Measurements from ENCODE around the gene SGO2.
A peak's percentile ranks its signal among the peaks of the same experiment; 100 is the strongest.

SGO2 gene, protein sequence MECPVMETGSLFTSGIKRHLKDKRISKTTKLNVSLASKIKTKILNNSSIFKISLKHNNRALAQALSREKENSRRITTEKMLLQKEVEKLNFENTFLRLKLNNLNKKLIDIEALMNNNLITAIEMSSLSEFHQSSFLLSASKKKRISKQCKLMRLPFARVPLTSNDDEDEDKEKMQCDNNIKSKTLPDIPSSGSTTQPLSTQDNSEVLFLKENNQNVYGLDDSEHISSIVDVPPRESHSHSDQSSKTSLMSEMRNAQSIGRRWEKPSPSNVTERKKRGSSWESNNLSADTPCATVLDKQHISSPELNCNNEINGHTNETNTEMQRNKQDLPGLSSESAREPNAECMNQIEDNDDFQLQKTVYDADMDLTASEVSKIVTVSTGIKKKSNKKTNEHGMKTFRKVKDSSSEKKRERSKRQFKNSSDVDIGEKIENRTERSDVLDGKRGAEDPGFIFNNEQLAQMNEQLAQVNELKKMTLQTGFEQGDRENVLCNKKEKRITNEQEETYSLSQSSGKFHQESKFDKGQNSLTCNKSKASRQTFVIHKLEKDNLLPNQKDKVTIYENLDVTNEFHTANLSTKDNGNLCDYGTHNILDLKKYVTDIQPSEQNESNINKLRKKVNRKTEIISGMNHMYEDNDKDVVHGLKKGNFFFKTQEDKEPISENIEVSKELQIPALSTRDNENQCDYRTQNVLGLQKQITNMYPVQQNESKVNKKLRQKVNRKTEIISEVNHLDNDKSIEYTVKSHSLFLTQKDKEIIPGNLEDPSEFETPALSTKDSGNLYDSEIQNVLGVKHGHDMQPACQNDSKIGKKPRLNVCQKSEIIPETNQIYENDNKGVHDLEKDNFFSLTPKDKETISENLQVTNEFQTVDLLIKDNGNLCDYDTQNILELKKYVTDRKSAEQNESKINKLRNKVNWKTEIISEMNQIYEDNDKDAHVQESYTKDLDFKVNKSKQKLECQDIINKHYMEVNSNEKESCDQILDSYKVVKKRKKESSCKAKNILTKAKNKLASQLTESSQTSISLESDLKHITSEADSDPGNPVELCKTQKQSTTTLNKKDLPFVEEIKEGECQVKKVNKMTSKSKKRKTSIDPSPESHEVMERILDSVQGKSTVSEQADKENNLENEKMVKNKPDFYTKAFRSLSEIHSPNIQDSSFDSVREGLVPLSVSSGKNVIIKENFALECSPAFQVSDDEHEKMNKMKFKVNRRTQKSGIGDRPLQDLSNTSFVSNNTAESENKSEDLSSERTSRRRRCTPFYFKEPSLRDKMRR

DNA sequence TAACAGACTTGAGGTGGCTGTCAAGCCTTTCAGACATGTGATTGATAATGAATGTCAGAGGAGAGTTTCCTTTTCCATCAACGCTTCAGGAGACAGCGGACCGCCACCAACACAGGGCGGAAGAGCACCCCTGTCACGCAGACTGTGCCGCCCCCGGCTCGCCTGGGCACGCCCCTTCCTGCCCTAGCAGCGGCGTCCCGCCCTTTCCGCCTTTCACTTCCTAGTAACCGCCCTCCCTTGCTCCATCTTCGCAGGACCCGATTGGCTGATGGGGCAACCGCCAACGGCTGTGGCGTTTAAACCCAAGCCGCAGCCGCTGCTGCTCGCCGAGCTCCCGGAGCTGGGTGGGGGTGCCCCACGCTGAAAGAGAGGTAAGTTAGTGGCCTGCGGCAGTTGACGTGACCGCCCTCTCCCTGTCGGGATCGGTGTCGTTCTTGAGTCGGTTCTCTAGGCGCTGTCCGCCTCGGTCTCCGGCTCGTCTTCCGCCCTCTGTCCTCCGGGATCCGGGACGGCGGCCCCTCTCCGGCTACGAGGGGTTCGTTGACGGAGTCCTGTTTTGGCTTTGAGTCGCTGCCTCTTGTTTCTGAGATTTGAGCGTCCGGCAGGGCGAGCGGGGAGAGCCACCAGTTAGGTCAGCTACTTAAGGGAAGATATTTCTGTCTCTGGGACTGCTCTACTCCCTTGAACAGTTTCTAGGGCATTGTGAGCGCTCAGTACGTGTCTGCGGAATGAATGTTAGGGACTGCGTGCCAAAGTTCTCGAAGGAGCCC is at the start of gene SGO2:
Gene SGO2 (plus strand): TSS at position 326 of the 770 bp plus-strand sequence. CDS start 6,769 bp downstream, outside the sequence.
- FAIRE-seq, result peak; percentile 82

DNA sequence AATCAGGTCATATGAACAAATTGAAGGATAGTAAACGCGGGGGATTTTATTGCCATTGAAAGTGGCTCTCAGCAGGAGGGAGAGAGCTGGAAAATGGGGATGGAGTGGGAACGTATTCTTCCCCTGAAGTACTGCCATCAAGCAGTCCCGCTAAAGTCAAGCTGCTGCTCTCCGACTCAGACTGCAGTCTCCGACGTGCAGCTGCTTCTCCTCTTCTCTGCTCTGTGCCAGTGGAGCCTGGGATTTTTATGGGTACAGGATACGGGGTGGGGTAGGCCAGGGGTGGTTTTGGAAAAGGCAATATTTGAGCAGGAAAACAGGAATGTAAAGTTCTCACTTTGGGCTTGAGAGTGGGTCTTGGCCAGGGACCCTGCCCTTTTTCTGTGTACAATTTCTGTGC is 49.2 kb upstream of the SGO2 start:
- FAIRE-seq, result no peak

DNA sequence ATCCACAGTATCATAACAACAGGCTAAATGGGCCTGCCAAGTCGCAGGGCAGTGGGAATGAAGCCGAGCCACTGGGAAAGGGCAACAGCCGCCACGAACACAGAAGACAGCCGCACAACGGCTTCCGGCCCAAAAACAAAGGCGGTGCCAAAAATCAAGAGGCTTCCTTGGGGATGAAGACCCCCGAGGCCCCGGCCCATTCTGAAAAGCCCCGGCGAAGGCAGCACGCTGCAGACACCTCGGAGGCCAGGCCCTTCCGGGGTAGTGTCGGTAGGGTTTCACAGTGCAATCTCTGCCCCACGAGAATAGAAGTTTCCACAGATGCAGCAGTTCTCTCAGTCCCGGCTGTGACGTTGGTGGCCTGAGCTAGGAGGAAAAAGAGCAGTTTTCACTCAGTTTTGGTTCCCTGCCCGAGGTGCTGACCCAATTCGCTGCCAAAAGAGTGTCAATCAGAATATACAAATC is 48.3 kb upstream of the SGO2 start:
- FAIRE-seq, result no peak

DNA sequence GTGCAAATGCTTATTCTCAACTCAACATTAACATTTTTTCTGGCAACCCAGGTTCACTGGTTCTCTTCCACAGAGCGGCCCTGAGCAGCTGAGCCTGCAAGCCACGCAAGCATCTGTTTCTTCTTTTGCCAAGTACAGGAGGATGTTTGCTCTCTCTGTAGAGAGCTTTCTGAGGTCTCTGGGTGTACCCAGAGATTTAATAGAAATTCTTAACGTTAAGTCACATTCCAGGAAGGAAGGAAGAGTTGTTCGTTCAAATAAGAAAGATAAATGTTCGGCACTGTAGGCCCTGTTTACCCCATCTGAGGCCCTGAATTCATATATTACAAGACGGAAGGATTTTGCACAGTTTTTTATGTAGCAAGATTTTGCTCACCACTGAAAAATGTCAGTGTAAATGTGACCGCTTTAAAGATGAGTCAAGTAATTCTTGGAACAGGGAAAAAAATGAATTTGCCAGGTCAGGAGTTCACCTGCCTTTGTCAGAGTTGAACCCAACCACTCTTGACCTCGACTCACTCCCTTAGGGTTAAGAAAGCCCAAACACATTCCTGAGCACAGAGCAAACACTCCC is 46.2 kb upstream of the SGO2 start:
- FAIRE-seq, result no peak

DNA sequence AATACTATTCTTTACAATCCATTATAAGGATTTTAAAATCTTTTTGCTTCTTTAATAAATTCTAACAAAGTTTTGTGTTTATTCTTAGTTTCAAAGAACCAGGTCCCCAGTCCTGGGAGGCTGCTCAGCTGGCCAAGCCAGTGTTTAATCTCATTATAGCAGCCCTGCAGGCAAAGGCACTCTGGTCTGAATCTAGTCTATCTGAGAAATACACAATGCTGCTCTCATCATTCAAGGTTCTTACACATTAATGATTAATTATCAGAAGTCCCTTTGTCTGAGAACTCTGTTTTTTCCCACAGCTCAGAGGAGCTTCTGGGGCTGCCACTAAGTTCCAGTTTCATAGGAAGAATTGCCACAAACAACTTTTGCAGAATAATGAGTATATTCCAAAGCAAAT is 43.8 kb upstream of the SGO2 start:
- FAIRE-seq, result no peak

DNA sequence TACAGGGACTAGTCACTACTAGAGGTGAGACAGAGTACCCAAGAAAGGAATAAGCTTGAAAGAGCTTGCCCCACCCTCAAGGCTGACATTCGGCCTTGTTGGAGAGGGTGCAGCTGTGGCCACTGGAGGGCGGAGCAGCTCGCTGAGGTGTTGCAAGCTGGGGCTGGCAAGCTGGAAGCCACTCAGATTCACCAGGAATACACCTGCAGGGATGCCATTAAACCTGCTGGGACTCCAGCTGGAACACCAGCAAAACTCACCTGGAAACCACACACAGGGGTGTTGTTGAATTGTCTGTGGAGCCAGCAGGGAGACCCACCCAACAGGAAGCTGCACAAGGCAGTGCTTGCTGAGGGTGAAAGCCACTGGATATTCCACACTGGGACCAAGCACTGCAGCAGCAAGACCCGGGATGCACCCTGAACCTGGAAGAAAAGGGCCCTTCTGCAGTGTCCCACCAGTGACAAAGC is 42.2 kb upstream of the SGO2 start:
- no peak for FAIRE-seq

DNA sequence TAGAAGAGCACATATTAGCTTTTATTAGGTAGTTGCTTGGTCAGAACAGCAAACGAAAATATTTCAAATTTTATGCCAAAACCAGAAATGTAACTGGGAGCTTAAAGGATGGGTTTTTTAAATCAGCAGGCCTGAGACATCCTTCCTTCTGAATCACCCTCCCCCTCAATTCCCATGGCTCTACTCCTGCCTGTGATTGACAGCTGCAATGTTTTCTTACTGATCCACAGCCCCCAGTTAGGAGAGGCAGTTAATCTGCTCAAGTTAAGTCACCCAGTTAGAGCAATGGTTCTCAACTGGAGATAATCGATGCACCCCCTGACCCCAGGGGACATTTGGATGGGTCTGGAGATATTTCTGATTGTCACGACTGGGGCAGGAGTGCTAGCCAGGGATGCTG is 41.1 kb upstream of the SGO2 start:
- no peak for FAIRE-seq

DNA sequence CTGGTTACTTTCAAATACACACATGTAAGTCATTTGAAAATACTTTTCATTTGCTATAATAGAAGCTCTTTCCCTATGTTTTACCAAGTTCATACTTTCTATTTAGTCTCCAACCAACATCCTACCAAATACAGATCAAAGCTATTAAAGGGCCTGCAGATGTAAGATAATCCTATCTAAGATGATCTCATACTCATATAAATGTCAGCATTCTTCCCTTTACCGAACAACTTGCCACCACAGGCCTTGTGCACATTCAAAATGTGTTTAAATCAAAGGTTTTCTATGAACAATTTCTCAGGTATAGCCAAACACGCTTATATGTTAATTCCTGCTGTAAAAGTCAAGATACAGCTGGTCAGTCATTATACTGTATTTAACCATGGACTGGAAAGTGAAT is 39.5 kb upstream of the SGO2 start:
- FAIRE-seq, result no peak

DNA sequence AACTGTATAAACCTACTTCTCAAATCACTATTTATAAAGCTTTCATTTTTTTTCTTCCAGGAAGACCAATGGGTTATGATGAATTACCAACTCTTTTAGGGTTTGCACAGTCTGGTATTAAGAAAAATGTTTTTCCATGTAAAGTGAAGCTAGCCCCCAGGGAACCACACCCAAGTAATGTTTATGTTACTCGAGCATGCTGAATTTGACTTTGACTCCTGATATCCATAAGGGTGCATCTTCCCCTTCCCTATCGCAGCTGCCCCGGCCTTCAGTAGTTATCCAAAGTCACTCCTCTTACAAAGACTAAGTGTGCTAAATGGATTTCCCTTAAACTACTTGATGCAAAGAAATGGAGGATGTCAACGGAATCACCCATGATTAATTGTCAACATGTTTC is 37.8 kb upstream of the SGO2 start:
- FAIRE-seq, result no peak

DNA sequence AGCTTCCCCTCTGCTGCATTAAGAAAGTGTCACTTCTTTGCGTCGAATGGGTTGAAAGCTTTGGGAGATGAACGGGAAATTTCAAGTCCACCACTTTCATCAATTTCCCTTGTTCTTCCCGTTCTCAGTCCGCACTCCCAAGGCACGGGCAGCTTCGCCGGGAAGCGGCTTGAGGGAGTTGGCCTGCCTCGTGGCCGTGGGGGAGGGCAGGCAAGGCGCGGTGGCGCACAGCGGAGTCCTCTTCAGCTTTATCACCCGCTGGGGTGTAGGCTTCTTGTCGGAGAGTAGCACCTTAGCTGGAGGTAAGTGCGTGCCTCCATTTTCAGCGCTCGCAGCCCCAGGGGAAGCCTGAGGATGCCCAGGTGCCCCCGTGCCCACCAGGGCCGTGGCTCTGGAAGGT is 36.0 kb upstream of the SGO2 start:
- FAIRE-seq, result no peak

DNA sequence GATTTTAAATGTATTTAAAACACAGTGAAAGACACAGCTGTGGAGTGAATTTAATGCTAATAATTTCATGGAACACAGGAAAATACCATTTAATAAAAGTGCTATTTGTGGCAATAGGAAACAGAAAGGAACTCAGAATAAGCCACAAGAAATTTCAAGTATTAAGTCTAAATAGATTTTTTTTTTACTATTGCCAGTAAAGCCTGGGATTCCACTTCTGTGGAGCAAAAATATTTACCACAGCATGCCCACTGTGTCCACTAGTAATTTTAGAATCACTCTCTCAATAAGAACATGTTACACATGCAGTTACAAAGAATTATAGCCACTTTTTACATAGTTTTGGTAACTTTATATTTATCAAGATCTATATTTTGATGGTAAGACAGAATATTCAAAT is 33.4 kb upstream of the SGO2 start:
- FAIRE-seq, result no peak

DNA sequence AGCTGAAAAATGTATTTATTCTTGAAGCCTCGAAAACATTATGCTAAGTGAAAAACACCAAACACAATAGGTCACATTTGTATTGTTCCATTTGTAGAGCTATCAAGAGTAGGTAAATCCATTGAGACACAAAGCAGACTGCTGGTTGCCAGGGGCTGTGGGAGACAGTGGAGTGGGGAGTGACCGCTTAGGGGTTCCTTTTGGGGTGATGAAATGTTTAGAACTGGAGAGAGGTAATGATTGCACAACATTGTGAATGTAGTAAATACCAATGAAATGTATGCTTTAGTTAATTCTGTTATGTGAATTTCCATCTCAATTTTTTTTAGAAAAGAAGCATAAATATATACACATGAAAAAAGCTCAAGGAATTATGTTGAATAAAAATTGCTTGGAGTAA is 32.0 kb upstream of the SGO2 start:
- FAIRE-seq, result no peak

DNA sequence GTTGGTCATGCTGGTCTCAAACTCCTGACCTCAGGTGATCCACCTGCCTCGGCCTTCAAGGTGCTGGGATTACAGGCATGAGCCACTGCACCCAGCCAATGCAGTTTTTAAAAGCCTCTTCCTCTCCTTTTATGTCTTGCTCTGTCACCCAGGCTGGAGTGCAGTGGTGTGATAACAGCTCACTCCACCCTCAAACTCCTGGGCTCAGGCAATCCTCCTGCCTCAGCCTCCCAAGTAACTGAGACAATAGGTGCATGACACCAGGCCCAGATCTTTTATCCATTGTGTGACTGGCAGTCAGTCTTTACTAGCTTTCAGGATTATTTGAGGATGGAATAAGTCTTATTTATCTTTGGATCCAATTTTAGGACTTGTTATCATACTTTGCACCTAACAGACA is 29.3 kb upstream of the SGO2 start:
- no peak for FAIRE-seq

DNA sequence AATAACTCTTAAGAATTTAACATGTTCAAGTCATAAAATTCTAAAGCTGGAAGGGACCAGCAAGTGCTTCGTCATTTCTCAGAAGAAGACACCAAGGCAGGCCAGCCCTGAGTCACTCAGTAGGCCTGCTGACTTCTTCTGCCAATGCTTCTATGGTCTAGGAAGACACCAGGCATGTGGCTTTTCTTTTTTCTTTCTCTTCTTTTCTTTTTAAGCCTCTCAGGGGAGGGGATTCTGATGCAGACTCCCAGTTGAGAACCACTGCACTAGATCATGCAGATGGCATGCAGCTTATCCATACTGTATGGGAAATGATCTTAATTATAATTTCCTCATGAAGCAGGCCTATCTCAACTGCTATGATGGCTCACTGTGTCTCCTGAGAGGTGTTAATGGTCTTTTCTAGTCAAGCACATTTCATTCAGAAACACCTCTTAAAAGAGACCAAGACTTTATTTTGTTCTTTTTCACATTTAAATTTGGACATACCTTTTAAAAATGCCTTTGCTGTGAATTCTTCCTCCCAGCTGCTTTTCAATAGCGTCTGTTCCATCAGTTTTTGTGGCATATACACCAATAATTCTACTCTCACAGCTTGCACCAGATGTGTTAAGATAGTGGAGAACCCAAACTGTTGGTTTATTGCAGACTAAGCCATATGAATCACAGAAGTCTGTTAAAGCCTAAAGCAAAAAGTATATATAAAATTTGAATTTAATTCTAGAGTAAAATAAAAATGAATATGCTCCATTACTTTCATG is 27.4 kb upstream of the SGO2 start:
- no peak for FAIRE-seq

DNA sequence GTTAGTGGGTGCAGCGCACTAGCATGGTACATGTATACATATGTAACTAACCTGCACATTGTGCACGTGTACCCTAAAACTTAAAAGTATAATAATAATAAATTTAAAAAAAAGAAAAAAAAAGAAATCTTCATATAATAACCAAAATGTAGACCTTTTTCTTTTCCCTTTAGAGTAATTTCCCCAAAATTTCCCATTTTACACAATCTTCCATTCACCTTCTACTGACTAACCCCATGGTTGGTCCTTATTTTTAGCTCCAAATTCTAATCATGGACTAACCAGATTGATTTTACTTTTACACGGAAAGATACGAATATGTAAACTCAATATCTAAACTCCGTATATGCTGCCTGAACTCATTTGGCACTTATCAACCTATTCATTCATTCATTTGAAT is 23.8 kb upstream of the SGO2 start:
- no peak for FAIRE-seq

DNA sequence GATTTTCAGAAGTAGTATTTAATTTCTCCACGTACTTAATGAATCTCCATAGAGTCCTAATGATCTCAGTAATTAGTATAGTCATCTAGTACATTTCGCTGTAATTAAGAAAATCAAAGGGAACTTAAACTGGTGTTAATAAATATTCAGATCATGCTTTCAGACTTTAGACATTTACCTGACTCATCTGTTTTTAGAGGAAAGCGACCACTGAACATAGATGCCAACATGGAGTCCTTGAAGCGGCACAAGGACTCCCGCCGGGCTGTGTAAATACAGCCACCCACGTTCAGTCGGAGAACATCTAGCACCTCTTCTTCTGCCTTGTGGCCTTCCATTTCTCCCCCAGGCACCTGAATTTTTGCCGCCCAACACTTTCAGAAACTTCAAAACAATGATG is 19.3 kb upstream of the SGO2 start:
- FAIRE-seq, result no peak

DNA sequence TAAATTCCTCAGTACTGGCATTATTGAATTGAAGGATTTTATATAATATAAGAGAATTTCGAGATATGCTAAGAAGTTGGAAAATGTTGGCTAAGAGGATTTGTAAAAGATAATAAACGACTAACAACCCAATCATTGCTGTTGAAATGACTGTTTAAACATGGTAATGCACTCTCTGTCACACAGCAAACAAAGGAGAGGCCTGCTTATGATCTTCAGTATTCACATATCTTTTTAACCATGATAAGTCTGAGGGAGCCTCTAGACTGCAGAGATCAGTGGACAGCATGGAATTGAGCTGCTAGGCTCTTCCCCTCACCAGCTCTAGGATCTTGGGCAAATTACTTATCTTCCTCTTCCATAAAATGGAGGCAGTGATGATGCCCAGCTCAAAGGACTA is 18.8 kb upstream of the SGO2 start:
- no peak for FAIRE-seq

DNA sequence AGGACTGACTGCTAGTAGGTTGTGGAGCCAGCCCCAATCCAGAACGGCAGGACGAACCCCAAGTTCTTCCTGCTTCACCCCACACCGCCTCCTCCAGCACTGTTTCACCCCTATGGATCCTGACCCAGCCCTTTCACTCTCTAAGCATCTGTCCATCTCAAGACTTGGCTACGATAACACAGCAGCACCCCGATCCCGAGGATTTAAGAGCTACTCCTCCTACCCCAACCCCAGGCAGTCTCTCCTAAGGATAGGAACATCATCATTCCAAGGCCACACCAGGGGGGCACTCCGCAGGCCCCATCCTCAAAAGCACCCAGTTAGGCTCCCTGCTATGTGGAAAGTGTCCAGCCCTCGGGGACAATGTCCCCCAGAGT is 16.8 kb upstream of the SGO2 start:
- FAIRE-seq, result no peak

DNA sequence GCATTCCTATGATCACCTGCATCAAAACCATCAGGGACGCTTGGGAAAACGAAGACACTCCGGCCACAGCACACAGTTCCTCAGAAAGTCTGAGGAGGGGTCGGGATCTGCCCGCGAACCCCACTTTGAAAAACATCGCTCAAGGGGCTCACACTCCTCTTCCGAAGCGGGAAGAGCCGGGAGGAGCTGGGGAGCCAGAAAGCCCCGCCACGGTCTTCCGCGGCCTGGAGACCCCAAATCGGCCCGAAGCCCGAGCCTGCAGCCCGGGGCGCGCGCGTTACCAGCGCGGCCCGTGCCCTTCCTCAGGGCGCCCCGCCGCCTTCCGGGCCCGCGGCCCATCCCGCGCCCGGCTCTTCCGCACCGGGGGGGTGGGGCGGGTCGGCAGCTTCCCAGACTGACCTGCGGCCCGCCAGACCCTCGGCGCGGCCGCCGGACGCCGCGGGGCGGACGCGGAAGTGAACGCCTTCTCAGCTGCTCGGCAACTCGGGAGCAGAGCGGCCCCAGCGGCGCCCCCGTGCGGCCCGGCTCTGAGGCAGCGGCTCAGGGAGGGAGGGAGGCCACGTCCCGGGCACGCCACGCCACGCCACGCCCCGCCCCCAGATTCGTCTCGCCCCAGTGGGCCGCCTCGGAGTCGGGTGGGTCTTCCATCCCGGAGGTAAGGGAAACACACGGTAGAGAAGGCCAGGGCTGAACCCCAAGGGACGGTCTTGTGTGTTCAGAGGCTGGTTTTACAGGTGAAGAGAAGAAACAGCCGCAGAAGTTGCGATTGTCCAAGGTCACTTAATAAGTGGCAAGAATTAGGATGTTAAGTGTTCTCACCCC is 16.2 kb upstream of the SGO2 start, which contains the start of gene KCTD18:
Gene KCTD18 (minus strand): TSS at position 457 of the 822 bp plus-strand sequence. CDS start 3,052 bp downstream, outside the sequence.
- no peak for FAIRE-seq

DNA sequence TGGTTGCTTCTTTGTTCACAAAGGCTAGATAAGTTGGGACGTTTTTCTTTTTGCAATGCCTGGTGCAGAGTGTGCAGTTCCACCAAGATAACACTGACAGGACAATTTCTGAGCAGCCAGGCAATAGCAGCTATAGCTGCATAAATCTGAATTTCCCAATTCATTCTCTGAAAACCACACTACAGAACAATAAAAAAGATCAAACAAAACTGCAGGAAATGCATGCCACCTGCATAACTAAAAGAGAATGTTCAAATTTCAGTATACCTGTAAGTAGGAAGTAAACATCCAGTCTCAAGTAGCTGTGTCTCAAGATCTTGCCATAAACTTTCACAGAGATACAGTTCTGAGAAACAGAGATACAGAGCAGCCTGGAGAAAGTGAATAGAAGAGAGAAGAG is 10.9 kb upstream of the SGO2 start:
- no peak for FAIRE-seq

Measured in TTC549 (cell line).